H1 (cell line): ENCODE results near the gene NTMT1. TPM values are rescaled to one million over a fixed set of nuclear protein-coding genes. Genes with fewer than 3 reads are reported as not detected.
A peak's percentile ranks its signal among the peaks of the same experiment; 100 is the strongest.

ENCODE experiments used
- BACH1 ChIP-seq: IDR thresholded peaks from 2 replicates; pipeline ENCODE4 v1.6.1; 2012; ENCODE audit warnings: low read length, improper control_type of control experiment
- CHD1 ChIP-seq: IDR thresholded peaks from 2 replicates; pipeline ENCODE4 v1.6.1; 2012; ENCODE audit warnings: low read depth, low read length, improper control_type of control experiment
- CTCF ChIP-seq, 3 experiments: IDR thresholded peaks; 1 replicate in 2 of 3; 2 replicates in 1 of 3; pipeline versions ENCODE4 v1.5.1 to v1.6.1; 2011; ENCODE audit warnings: low read length in 3 of 3, mild to moderate bottlenecking in 3 of 3, inconsistent platforms in 2 of 3, low read depth in 1 of 3, moderate library complexity in 1 of 3; ENCODE audit not compliant: insufficient read depth in 1 of 3; ENCODE audit errors: control extremely low read depth in 1 of 3
- E2F6 ChIP-seq: IDR thresholded peaks from 2 replicates; pipeline ENCODE4 v1.6.1; 2012; ENCODE audit warnings: inconsistent platforms
- EGR1 ChIP-seq: IDR thresholded peaks from 2 replicates; pipeline ENCODE4 v1.6.1; 2011; ENCODE audit warnings: low read depth, low read length, borderline replicate concordance
- EZH2 ChIP-seq: fragments of 200-600 bp; sonication (generic); IDR thresholded peaks from 2 replicates; pipeline ENCODE4 v1.7.1; 2012; ENCODE audit warnings: low read depth, mild to moderate bottlenecking, moderate library complexity, low read length, inconsistent platforms; ENCODE audit not compliant: severe bottlenecking
- HDAC6 ChIP-seq: IDR thresholded peaks from one replicate; pipeline ENCODE4 v1.7.1; 2012; ENCODE audit warnings: low read depth, mild to moderate bottlenecking, inconsistent platforms, low read length, moderate library complexity
- JUN ChIP-seq: IDR thresholded peaks from 2 replicates; pipeline ENCODE4 v1.6.1; 2011; ENCODE audit warnings: low read depth, mild to moderate bottlenecking, improper control_type of control experiment, low read length
- PHF8 ChIP-seq: fragments of 200-600 bp; sonication (generic); conservative IDR thresholded peaks from 2 replicates; pipeline ENCODE4 v1.7.1; 2012; ENCODE audit warnings: low read depth, mild to moderate bottlenecking, inconsistent platforms, low read length, moderate library complexity
- POLR2A ChIP-seq, 2 experiments: IDR thresholded peaks; 1 replicate in 1 of 2; 2 replicates in 1 of 2; pipeline ENCODE4 v1.6.1; 2011; ENCODE audit warnings: low read depth in 2 of 2, low read length in 2 of 2, mild to moderate bottlenecking in 2 of 2; ENCODE audit errors: control extremely low read depth in 1 of 2
- POLR2AphosphoS5 ChIP-seq: IDR thresholded peaks from 2 replicates; pipeline ENCODE4 v1.6.1; 2011; ENCODE audit warnings: low read depth, low read length
- POU5F1 ChIP-seq: IDR thresholded peaks from 2 replicates; pipeline ENCODE4 v1.6.1; 2011; ENCODE audit warnings: low read depth, mild to moderate bottlenecking, low read length, moderate library complexity
- RFX5 ChIP-seq: IDR thresholded peaks from 2 replicates; pipeline ENCODE4 v1.6.1; 2011; ENCODE audit warnings: low read depth, low read length, improper control_type of control experiment, borderline replicate concordance
- SAP30 ChIP-seq: fragments of 300-600 bp; sonication (generic); IDR thresholded peaks from 2 replicates; pipeline ENCODE4 v1.7.1; 2012; ENCODE audit warnings: low read length, moderate library complexity, mild to moderate bottlenecking, inconsistent platforms; ENCODE audit not compliant: insufficient read depth, insufficient replicate concordance
- SIRT6 ChIP-seq: IDR thresholded peaks from one replicate; pipeline ENCODE4 v1.7.1; 2012; ENCODE audit warnings: low read length, inconsistent platforms
- SRF ChIP-seq: IDR thresholded peaks from 2 replicates; pipeline ENCODE4 v1.6.1; 2011; ENCODE audit warnings: mild to moderate bottlenecking, low read depth, low read length, moderate library complexity
- TAF1 ChIP-seq: IDR thresholded peaks from 2 replicates; pipeline ENCODE4 v1.6.1; 2011; ENCODE audit warnings: mild to moderate bottlenecking, low read depth, low read length
- TAF7 ChIP-seq: optimal IDR thresholded peaks from 2 replicates; pipeline ENCODE3; 2011; ENCODE audit warnings: low read depth, mild to moderate bottlenecking, inconsistent platforms, low read length, moderate library complexity, borderline replicate concordance
- TEAD4 ChIP-seq: IDR thresholded peaks from 2 replicates; pipeline ENCODE4 v1.6.1; 2012; ENCODE audit warnings: low read depth, low read length, inconsistent platforms, mixed read lengths
- YY1 ChIP-seq: IDR thresholded peaks from 2 replicates; pipeline ENCODE4 v1.6.1; 2011; ENCODE audit warnings: low read depth, mild to moderate bottlenecking, low read length
- polyA plus RNA-seq, 7 experiments: library from polyadenylated mRNA; depleted of rRNA in 3 of 7; stranded (reverse) in 5 of 7; unstranded in 2 of 7; fragments of >200 nt in 5 of 7; fragments of 200-250 nt in 2 of 7; gene quantifications; 1 replicate in 5 of 7; 2 replicates in 1 of 7; 4 replicates in 1 of 7; pipeline versions ENCODE4 v1.2.1 to v1.2.3, GENCODE V29; 2011 to 2013; ENCODE audit warnings: missing spikeins in 2 of 7, mixed read lengths in 2 of 7
- total RNA-seq: library from RNA; stranded (reverse); fragmentation: NEBNext Ultra II Directional; extraction: Animal tissue kit (Norgen Biotek cat#: 25700); gene quantifications from 2 replicates; pipeline ENCODE4 v1.2.1, GENCODE V29; 2021
- TF ChIP-seq, protein P1 (sequence below): IDR thresholded peaks from 2 replicates; pipeline ENCODE4 v1.6.1; 2011; ENCODE audit warnings: low read length, improper control_type of control experiment

The NTMT1 gene
- total and polyA plus RNA-seq, 2 of the 8 experiments (the other 6 are each of a cell fraction or from before 2014, with no cell fraction given): 66.8 to 70.2 TPM

GRCh38 chr9:129596541-129597331, 29.2 kb upstream of the NTMT1 start (continued):
- no peak for TF ChIP-seq CTCF (IDR thresholded peaks at IDR 0.05; ENCODE audit: control extremely low read depth in 1 of 3, insufficient read depth in 1 of 3, low read depth in 1 of 3, low read length in 3 of 3)
- TF ChIP-seq EGR1: peak; percentile 99
- TF ChIP-seq EZH2: no peak
- TF ChIP-seq POU5F1: no peak
- no peak for TF ChIP-seq SRF
- no peak for TF ChIP-seq TAF7
- peak; percentile 33; the same call in 1 of the 2 replicates for TF ChIP-seq YY1
- TF ChIP-seq E2F6: no peak; the same call in 1 of the 2 replicates
- 0 out of 2 replicates have a peak, but pooled peaks have one; percentile 56 for TF ChIP-seq TEAD4
- TF ChIP-seq CHD1: no peak
- TF ChIP-seq SIRT6: no peak
- 0 out of 2 replicates have a peak, but pooled peaks have one; percentile 11 for TF ChIP-seq PHF8
- TF ChIP-seq BACH1: no peak
- no peak for TF ChIP-seq RFX5
- no peak for TF ChIP-seq HDAC6
- no peak for TF ChIP-seq POLR2AphosphoS5
- TF ChIP-seq SAP30: no peak
- TF ChIP-seq, protein P1, sequence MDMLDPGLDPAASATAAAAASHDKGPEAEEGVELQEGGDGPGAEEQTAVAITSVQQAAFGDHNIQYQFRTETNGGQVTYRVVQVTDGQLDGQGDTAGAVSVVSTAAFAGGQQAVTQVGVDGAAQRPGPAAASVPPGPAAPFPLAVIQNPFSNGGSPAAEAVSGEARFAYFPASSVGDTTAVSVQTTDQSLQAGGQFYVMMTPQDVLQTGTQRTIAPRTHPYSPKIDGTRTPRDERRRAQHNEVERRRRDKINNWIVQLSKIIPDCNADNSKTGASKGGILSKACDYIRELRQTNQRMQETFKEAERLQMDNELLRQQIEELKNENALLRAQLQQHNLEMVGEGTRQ: no peak
- no peak for TF ChIP-seq JUN
- TF ChIP-seq TAF1: no peak
- TF ChIP-seq POLR2A (IDR thresholded peaks at IDR 0.05; ENCODE audit: control extremely low read depth in 1 of 2, low read depth in 2 of 2, low read length in 2 of 2): no peak
